ENCODE data around the gene SLC66A1.

Gene SLC66A1

GRCh38 chr1:19339214-19339861 is 27.2 kb downstream of the SLC66A1 start:
- no peak overlapping the region for H3K4me3 ChIP-seq (ENCODE audit: low read length)

GRCh38 chr1:19340387-19340937 is 28.3 kb downstream of the SLC66A1 start:
- no peak for TF ChIP-seq ZNF274 (IDR thresholded peaks at IDR 0.05; ENCODE audit: low read depth, low read length)
- H3K4me3 ChIP-seq (ENCODE audit: low read length): no peak overlapping the region

More at GRCh38 chr1:19339214-19339861, 27.2 kb downstream of the SLC66A1 start:
- no peak for TF ChIP-seq ZNF274 (IDR thresholded peaks at IDR 0.05; ENCODE audit: low read depth, low read length)

- no peak overlapping the region for H3K4me3 ChIP-seq (ENCODE audit: low read length)
- TF ChIP-seq ZNF274 (IDR thresholded peaks at IDR 0.05; ENCODE audit: low read depth, low read length): no peak
These were observed 29.3 kb downstream of the SLC66A1 start for GRCh38 chr1:19341201-19342061.

- no peak overlapping the region for H3K4me3 ChIP-seq (ENCODE audit: low read length)
- TF ChIP-seq ZNF274 (IDR thresholded peaks at IDR 0.05; ENCODE audit: low read depth, low read length): no peak
These were observed 30.1 kb downstream of the SLC66A1 start for GRCh38 chr1:19342062-19342750.

GRCh38 chr1:19342894-19343616 is 30.9 kb downstream of the SLC66A1 start:
- H3K4me3 ChIP-seq (ENCODE audit: low read length): no peak overlapping the region
- TF ChIP-seq ZNF274 (IDR thresholded peaks at IDR 0.05; ENCODE audit: low read depth, low read length): no peak

- TF ChIP-seq ZNF274 (IDR thresholded peaks at IDR 0.05; ENCODE audit: low read depth, low read length): no peak
- no peak overlapping the region for H3K4me3 ChIP-seq (ENCODE audit: low read length)
These were observed 31.7 kb downstream of the SLC66A1 start for GRCh38 chr1:19343617-19344350.

- H3K4me3 ChIP-seq (ENCODE audit: low read length): no peak overlapping the region
- no peak for TF ChIP-seq ZNF274 (IDR thresholded peaks at IDR 0.05; ENCODE audit: low read depth, low read length)
These were observed 32.3 kb downstream of the SLC66A1 start for GRCh38 chr1:19344372-19344810.

- TF ChIP-seq ZNF274 (IDR thresholded peaks at IDR 0.05; ENCODE audit: low read depth, low read length): no peak
These were observed 32.7 kb downstream of the SLC66A1 start for GRCh38 chr1:19344831-19345230.

GRCh38 chr1:19345391-19345790 is 33.3 kb downstream of the SLC66A1 start:
- TF ChIP-seq ZNF274 (IDR thresholded peaks at IDR 0.05; ENCODE audit: low read depth, low read length): no peak

More at GRCh38 chr1:19344831-19345230, 32.7 kb downstream of the SLC66A1 start:
- no peak overlapping the region for H3K4me3 ChIP-seq (ENCODE audit: low read length)

GRCh38 chr1:19346026-19346425 is 33.9 kb downstream of the SLC66A1 start:
- H3K4me3 ChIP-seq (ENCODE audit: low read length): no peak overlapping the region
- no peak for TF ChIP-seq ZNF274 (IDR thresholded peaks at IDR 0.05; ENCODE audit: low read depth, low read length)

More at GRCh38 chr1:19345391-19345790, 33.3 kb downstream of the SLC66A1 start:
- no peak overlapping the region for H3K4me3 ChIP-seq (ENCODE audit: low read length)

- TF ChIP-seq ZNF274 (IDR thresholded peaks at IDR 0.05; ENCODE audit: low read depth, low read length): no peak
- no peak overlapping the region for H3K4me3 ChIP-seq (ENCODE audit: low read length)
These were observed 35.5 kb downstream of the SLC66A1 start for GRCh38 chr1:19347533-19348172.

- no peak overlapping the region for H3K4me3 ChIP-seq (ENCODE audit: low read length)
- TF ChIP-seq ZNF274 (IDR thresholded peaks at IDR 0.05; ENCODE audit: low read depth, low read length): no peak
These were observed 36.5 kb downstream of the SLC66A1 start for GRCh38 chr1:19348441-19349198.
